Memory B cell (primary cell): ENCODE results near the gene TNFSF8.

Experiments used
- ATAC-seq: fragments of 150-1000 bp; cut with Tn5 transposase; 2 replicates; pipeline ENCODE4 v1.10.0; 2021; ENCODE audit warnings: low read depth, mild to moderate bottlenecking, moderate library complexity
- DNase-seq, 2 donors: peaks; one replicate each; pipeline ENCODE4 v3.0.0; 2022; ENCODE audit warnings: low spot score in 2 of 2
- H3K27ac Mint-ChIP-seq: one replicate; pipeline ENCODE4 v1.8.0; 2022; ENCODE audit warnings: mild to moderate bottlenecking, moderate library complexity, mixed read lengths
- H3K27me3 Mint-ChIP-seq: one replicate; pipeline ENCODE4 v1.8.0; 2022; ENCODE audit warnings: mixed read lengths
- H3K36me3 Mint-ChIP-seq: one replicate; pipeline ENCODE4 v1.8.0; 2022; ENCODE audit warnings: mild to moderate bottlenecking, mixed read lengths
- H3K4me1 Mint-ChIP-seq: one replicate; pipeline ENCODE4 v1.8.0; 2022; ENCODE audit warnings: mixed read lengths
- H3K4me3 Mint-ChIP-seq: one replicate; pipeline ENCODE4 v1.8.0; 2022; ENCODE audit warnings: mild to moderate bottlenecking, moderate library complexity, mixed read lengths
- H3K9me3 Mint-ChIP-seq: one replicate; pipeline ENCODE4 v1.8.0; 2022; ENCODE audit warnings: mixed read lengths

The TNFSF8 gene

DNA sequence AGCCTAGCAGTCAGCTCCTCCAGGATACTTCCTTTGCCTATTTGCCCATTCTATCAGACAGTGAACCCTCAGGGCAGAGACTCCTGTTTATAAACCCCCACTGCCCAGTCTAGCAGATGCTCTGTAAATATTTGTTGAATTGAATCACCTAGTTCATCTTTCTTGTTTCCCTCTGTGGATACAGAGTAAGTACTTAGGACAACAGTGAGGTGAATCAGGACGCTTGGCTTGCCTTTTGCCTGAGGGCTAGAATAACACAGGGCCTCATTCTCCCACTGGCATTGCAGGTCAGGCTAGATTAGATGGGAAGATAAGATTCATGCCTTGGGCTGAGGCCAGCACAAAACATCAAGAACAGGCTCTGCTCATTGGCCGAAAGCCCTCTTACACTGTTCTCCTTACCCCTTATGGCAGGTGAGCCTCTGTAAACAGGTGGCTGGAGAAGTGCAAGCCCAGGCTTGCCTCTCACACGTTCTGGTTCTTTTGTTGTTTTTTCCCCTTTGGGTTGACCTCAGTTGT, 22.2 kb downstream of the TNFSF8 start:
- Mint-ChIP-seq H3K27me3 (no peaks in the 10 kb centered on the region), H3K4me3 (peak overlapping the region; percentile 50), H3K4me1 (peaks cover 39% of the 10 kb centered on the region), H3K36me3 (no peaks in the 10 kb centered on the region), H3K9me3 (no peaks in the 10 kb centered on the region), H3K27ac (no peak overlapping the region)
- DNase-seq = no peak
- ATAC-seq = no peak

DNA sequence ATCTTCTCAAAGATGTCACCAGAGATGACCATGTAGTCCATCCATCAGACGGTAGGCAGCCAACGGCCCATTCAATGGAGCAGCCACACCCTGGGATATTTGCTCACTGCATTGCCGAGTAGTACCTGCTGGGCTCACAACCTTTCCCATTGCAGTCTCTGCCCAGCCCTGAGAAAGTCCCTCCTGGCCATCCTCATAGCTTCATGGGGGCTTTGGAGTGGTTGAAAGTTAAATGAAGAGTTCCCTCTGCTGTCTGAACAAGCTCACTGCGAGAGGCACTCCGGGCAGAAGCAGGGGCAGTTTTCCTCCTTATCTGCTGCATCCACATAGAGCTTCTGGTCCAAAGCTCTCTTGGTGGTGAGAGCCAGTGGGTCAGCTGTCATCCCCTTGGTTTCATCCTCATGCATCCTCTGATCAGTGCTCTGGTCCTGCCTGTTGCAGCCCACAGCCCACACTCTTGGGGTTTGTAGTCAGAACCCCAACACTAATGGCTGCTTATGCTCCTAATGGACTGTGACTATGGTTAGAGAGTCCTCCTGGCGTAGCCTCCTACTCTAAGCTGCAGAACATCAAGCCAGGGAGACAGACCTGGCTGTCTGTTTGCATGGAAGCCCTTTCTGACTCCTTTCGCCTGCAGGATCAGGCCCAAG, 23.3 kb downstream of the TNFSF8 start:
- ATAC-seq (no peak), DNase-seq (no peak)
- Mint-ChIP-seq H3K36me3 (no peaks in the 10 kb centered on the region), H3K27ac (no peak overlapping the region), H3K9me3 (no peaks in the 10 kb centered on the region), H3K4me3 (no peak overlapping the region), H3K4me1 (peaks cover 46% of the 10 kb centered on the region), H3K27me3 (no peaks in the 10 kb centered on the region)

DNA sequence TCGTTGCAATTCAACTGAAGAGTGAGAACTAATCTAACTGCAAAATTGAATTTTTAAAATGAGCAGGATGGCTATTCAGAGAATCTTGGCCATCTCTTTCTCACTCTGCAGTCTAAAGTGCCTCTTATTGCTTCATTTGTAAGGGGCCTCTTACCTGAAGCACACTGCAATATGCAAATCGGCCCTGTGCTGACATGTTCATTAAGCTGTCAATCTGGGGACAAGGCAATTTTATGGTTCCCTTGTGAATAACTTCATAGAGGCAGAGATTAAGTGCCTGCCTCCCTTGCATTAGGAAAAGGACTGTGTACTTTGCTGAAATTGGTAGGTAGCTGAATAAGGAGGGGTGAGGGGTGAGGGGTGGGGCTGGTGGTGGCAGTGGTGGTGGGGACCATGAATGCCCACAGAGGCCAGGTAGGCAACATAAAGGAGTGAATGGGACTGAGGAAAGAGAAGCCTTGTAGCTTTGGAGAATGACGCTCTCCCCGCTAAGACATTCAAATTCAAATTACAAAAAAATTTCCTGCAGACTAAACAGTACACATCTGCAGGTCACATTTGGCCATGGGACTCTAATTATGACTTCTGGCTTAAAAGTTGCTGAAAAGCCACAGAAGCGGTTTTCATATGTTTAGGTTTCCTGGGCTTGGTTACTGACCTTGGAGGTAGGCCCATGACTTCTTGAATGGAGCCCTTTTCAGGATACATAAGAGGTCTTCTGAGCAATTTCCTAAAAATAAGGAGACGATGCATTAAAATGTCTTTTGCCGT, 25.0 kb downstream of the TNFSF8 start:
- Mint-ChIP-seq H3K36me3 (no peaks in the 10 kb centered on the region), H3K4me1 (peaks cover 45% of the 10 kb centered on the region), H3K9me3 (no peaks in the 10 kb centered on the region), H3K27ac (no peak overlapping the region), H3K27me3 (no peaks in the 10 kb centered on the region), H3K4me3 (no peak overlapping the region)
- ATAC-seq (no peak), DNase-seq (no peak)

DNA sequence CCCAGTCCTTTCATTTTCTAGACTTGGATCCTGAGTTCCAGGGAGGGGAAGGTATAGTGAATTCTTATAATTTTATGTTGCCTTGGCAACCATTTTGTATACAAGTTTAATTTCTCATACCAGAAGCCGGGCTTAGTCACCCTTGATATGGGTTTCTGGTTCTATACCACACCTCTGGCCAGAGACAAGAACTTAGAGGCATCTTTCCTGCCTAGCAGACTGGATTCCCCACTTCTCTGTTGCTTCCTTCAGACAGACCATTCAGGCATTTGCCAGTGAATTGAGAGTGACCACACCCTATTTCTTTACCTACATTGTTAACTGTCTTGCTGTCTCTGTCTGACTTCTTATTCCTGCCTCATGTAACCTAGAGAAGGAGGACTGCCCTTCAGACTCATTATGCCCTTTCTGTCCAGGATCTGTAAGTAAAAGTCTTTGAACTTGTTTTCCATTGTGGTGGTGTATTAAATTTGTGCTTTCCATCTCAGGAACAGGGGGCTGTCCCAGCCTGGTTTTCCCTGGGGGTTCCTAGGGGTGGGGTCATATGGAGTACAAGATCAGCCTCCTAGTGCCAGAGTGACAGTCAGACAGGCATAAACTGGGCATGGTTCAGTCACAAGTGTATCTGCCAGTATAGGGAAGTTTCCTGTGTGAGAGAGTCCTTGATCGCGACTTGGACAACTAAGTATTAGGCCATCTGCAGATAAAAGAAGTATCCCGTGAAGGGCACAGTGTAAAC, 27.4 kb downstream of the TNFSF8 start:
- no peak for DNase-seq
- Mint-ChIP-seq H3K9me3 (no peaks in the 10 kb centered on the region), H3K4me3 (no peak overlapping the region), H3K36me3 (no peaks in the 10 kb centered on the region), H3K4me1 (peaks cover 23% of the 10 kb centered on the region), H3K27ac (peak overlapping the region; percentile 65), H3K27me3 (no peaks in the 10 kb centered on the region)
- ATAC-seq = peak; percentile 46

DNA sequence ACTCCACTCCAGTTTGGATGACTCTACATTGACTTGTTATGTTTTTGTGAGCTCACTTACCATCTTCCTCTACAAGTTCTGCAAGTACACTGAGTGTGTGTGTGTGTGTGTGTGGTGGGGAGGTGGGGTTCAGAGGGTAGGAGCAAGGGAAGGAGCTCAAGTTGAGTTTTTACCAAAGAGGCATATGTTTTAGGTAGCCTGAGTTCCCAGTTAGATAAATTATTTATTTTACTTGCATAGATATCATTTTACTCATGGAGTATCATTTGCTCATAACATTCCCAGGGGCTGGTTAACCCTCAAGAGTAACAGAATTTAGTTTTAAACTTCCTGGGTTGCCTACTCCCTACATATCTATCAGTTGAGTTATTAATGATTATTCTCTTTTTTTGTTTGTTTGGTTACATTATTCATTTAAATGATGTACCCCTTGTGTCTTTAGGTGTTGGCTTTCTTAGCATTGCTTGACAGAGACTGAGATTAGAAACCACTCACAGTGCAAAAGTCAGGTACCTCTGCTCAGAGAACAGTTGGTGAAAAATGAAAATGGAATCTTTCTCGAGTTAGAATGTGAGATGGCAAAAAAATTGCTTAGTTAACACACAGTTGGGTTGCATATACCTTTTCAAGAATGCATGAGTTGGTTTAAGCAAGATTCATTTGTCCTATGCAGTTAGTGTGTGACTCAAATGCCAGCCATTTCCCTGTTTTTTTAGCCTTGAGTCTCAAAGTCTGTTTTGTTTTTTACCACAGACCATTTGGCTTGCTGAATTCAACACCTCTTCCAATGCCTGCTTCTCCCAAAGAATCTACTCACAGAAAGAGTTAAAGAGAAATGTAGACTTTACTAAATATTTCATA, 29.2 kb downstream of the TNFSF8 start:
- Mint-ChIP-seq H3K4me3 (no peak overlapping the region), H3K27me3 (no peaks in the 10 kb centered on the region), H3K9me3 (no peaks in the 10 kb centered on the region), H3K36me3 (no peaks in the 10 kb centered on the region), H3K27ac (no peak overlapping the region), H3K4me1 (peaks cover 12% of the 10 kb centered on the region)
- ATAC-seq = no peak
- no peak for DNase-seq

DNA sequence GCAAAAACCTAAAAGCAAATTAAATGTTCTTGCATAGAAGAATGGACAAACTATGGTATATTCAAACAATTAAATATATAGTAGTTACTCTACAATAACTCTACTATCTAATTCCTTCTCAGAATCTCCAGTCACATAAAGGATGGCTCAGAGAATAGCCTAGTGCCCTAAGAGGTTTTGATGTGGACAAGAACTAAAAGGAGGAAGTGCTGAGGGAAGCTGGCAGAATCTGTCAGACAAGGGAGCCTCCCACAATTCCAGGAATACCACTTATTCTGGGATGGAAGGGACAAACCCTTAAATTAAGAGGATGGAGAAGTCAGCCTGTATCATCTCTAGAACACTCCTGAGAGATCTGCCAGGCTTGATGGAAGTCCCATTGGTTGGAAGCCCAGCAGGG, 30.4 kb downstream of the TNFSF8 start:
- no peaks in the 10 kb centered on the region for H3K36me3 Mint-ChIP-seq
- H3K4me3 Mint-ChIP-seq = no peak overlapping the region
- H3K4me1 Mint-ChIP-seq = peaks cover 21% of the 10 kb centered on the region
- ATAC-seq (no peak), DNase-seq (no peak)
- no peak overlapping the region for H3K27ac Mint-ChIP-seq
- H3K27me3 Mint-ChIP-seq = no peaks in the 10 kb centered on the region
- no peaks in the 10 kb centered on the region for H3K9me3 Mint-ChIP-seq

DNA sequence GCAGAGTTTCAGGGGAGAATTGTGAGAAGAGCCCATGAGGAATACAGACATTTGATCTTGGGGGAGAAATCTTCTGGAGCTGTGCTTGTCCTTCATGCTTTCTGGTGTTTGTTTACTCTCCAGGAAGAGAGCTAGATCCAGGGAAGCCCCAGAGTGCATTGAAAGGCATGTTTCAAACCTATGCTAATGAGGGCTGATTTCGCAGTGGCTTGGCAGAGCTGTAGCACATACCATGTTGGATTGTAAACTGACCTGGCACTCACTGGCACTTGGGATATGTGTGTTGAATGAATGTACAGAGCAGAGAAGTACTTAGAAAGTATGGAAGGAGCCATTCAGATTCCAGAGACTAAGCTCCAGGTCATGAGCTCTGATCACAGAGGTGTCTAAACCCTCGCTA, 30.9 kb downstream of the TNFSF8 start:
- no peak for ATAC-seq

DNA sequence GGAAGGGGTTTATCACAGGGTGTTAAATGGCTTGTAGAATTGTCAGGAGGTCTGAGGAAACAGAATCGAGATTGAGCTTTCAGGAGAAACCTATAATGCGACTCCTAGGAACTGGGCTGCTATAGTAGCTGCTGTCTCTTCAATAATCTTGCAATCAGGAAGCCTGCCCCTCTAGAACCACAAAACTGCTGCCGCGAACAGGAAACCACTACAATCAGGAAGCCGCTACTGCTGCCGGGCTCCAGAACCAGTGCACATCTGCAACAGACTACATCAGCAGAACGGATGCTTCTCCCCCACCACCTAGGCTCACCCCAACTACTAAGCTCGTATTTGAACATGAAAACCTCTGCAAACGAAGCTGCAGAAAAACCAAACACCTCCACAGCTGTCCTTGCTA, 31.6 kb downstream of the TNFSF8 start:
- Mint-ChIP-seq H3K27me3 (no peaks in the 10 kb centered on the region), H3K4me1 (peaks cover 31% of the 10 kb centered on the region), H3K9me3 (no peaks in the 10 kb centered on the region), H3K36me3 (no peaks in the 10 kb centered on the region), H3K27ac (no peak overlapping the region), H3K4me3 (no peak overlapping the region)
- peak; percentile 97 for ATAC-seq
- DNase-seq = peak; percentile 41 to 61

More for the DNA sequence above, 30.9 kb downstream of the TNFSF8 start:
- Mint-ChIP-seq H3K4me3 (no peak overlapping the region), H3K9me3 (no peaks in the 10 kb centered on the region), H3K27ac (no peak overlapping the region), H3K4me1 (peaks cover 25% of the 10 kb centered on the region), H3K27me3 (no peaks in the 10 kb centered on the region), H3K36me3 (no peaks in the 10 kb centered on the region)
- DNase-seq = no peak

DNA sequence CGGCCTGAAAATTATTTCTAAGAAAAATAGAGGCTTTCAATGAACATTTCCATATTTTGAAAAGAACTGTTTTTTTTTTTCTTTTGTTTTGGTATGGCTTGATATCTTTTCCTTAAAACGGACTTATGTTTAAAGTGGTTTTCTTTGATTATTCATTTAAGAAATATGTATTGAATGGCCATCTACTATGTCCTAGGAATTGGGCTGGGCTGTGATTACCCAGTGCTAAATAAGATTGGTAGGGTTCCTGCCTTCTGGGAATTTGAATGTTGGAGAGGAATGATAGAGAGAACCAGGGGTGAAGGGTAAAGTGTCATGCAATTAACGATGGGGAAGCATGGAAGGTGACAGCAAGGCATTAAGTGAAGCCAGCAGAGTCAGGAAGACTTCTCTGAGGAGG, 33.2 kb downstream of the TNFSF8 start:
- Mint-ChIP-seq H3K36me3 (no peaks in the 10 kb centered on the region), H3K27me3 (no peaks in the 10 kb centered on the region), H3K27ac (no peak overlapping the region), H3K4me3 (no peak overlapping the region), H3K4me1 (peaks cover 29% of the 10 kb centered on the region), H3K9me3 (no peaks in the 10 kb centered on the region)
- no peak for DNase-seq
- ATAC-seq = no peak

DNA sequence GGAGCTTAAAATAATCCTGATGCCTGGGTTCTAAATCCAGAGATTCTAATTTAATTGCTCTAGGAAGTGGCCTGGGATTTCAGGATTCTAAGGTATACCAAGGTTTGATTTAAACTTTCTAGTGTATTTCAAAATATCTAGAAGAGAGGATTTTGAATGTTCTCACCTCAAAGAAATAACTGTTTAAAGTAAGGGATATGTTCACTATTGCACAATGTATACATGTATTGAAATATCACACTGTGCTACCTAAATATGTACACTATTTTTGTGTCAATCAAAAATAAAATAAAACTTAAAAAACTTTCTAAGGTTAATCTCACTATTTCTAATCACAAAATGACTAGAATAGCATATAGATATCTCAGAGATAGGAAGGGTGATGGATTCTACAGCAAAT, 34.0 kb downstream of the TNFSF8 start:
- Mint-ChIP-seq H3K27ac (no peak overlapping the region), H3K9me3 (no peaks in the 10 kb centered on the region), H3K4me1 (peaks cover 26% of the 10 kb centered on the region), H3K4me3 (no peak overlapping the region), H3K36me3 (no peaks in the 10 kb centered on the region), H3K27me3 (no peaks in the 10 kb centered on the region)
- DNase-seq (no peak), ATAC-seq (no peak)

DNA sequence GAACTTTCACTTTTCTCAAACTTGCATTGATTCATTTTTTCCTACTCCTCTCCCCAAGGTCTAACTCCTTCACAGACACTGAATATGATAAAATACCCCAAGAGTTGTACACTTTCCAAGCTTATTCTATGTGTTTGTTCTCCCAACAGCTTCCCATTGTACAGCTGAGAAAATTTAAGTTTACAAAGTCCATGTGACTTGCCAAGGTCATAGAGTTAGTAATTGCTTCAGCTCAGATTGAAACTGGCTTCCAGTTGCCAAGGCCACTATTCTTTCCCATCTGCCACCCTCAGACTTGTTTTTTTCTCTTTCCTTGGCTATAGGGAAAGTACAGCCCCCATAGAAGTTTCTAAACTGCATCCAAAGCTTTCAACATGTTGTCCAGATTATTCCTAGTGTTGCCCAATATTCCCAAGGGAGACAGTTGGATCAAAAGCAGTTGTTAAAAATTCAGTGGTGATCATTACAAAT, 34.8 kb downstream of the TNFSF8 start:
- Mint-ChIP-seq H3K27me3 (no peaks in the 10 kb centered on the region), H3K9me3 (no peaks in the 10 kb centered on the region), H3K27ac (no peak overlapping the region), H3K4me3 (no peak overlapping the region), H3K4me1 (peaks cover 26% of the 10 kb centered on the region), H3K36me3 (no peaks in the 10 kb centered on the region)
- no peak for ATAC-seq
- DNase-seq = no peak

DNA sequence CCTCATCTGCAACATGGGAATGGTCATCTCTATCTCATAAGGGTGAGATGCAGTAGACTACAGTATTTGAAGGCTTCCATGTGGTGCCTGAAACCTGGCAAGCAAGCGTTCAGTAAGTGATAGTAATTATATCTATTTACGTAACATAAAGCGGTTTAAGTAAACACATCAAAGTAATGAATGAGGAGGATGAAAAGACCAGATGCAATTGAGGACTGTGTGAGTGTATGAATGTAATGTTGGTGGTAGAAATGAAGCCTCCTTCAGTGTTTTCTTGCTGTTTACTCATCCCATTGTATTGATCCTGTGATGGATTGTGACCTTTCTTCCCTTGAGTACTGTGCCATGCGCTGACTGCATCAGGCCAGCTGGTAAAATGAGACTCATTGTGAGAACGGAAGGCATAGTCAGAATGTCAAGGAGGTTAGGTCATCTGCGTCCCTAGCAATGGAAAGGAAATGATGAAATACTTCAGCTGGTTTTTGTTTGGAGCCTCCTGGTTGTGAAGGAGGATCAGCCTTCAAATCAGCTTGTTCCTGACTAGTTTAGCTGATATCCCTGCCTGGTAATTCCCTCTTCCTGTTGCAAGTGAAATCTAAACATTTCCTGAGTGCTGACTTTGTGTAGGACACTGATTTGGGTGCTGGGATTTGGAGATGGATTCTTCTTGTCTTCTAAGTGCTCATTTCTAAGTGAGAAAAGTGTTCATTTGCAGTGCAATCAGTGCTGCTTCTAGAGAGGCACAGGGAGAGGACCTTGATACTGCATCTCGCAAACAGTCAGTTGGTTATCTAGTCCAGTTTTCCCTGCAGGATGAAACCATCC, 35.6 kb downstream of the TNFSF8 start:
- no peak for ATAC-seq
- Mint-ChIP-seq H3K36me3 (no peaks in the 10 kb centered on the region), H3K4me3 (no peak overlapping the region), H3K27ac (no peak overlapping the region), H3K4me1 (peaks cover 34% of the 10 kb centered on the region), H3K9me3 (no peaks in the 10 kb centered on the region), H3K27me3 (no peaks in the 10 kb centered on the region)
- DNase-seq = no peak

DNA sequence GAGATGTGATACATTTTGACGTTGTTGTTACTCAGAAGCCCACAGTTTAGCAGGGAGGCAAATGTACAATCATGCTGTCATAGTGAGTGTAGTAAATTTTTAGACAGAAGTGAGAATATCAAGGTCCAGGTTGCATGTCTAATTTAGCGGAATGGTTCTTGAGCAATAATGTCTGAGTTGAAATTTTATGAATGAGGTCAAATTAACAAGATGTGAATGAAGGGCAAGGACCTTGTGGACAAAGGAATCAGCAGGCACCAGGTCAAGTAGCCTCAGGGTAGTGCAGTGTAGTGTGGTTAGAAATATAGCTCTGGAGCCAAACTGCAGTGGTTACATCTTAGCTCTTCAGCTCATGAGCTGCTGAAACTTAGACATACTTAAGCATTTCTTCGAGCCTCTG, 36.2 kb downstream of the TNFSF8 start:
- Mint-ChIP-seq H3K27ac (peak overlapping the region; percentile 28), H3K9me3 (no peaks in the 10 kb centered on the region), H3K4me1 (peaks cover 40% of the 10 kb centered on the region), H3K4me3 (no peak overlapping the region), H3K36me3 (no peaks in the 10 kb centered on the region), H3K27me3 (no peaks in the 10 kb centered on the region)
- DNase-seq (no peak), ATAC-seq (no peak)
